Vagina (tissue), 2 donors: ENCODE data around the gene NINJ1. TPM values are rescaled to one million over a fixed set of nuclear protein-coding genes. Genes with fewer than 3 reads are reported as not detected.

ENCODE experiments used
- DNase-seq, 2 donors: peaks; one replicate each; pipeline ENCODE4 v3.0.0-alpha.2; 2017; ENCODE audit errors: extremely low spot score in 2 of 2
- H3K27ac ChIP-seq: fragments of 200-600 bp; sonication (generic); one replicate; pipeline ENCODE4 v1.5.1; 2019
- H3K27me3 ChIP-seq: fragments of 200-600 bp; sonication (generic); one replicate; pipeline ENCODE4 v1.5.1; 2019
- H3K36me3 ChIP-seq, 2 donors: fragments of 200-600 bp; sonication (generic); one replicate each; pipeline ENCODE4 v1.5.1; 2017 to 2019
- H3K4me1 ChIP-seq: fragments of 200-600 bp; sonication (generic); one replicate; pipeline ENCODE4 v1.5.1; 2019
- H3K4me3 ChIP-seq, 2 donors: fragments of 200-600 bp; sonication (generic); 1 replicate in 1 of 2; 2 replicates in 1 of 2; pipeline ENCODE4 v1.5.1; 2016 to 2019
- H3K9me3 ChIP-seq: fragments of 200-600 bp; sonication (generic); one replicate; pipeline ENCODE4 v1.5.1; 2019
- CTCF ChIP-seq, 3 experiments: fragments of 450-650 bp in 2 of 3; fragments of 200-600 bp in 1 of 3; sonication (generic) in 1 of 3; IDR thresholded peaks; one replicate each; pipeline ENCODE4 v1.5.1; 2017 to 2019; ENCODE audit warnings: antibody characterized with exemption in 3 of 3, mild to moderate bottlenecking in 2 of 3, moderate library complexity in 2 of 3
- POLR2A ChIP-seq, 2 donors: fragments of 450-650 bp; IDR thresholded peaks; one replicate each; pipeline ENCODE4 v1.6.1; 2017; ENCODE audit warnings: antibody characterized with exemption in 2 of 2, mild to moderate bottlenecking in 2 of 2, moderate library complexity in 2 of 2
- POLR2AphosphoS5 ChIP-seq, 2 donors: sonication (generic); formaldehyde crosslinking; IDR thresholded peaks; one replicate each; pipeline ENCODE4 v1.9.0; 2017; ENCODE audit warnings: antibody characterized with exemption in 2 of 2, mild to moderate bottlenecking in 2 of 2, low read depth in 1 of 2; ENCODE audit not compliant: insufficient read depth in 1 of 2
- intact Hi-C: fragments of 100-400 bp; cut with DNase I; formaldehyde crosslinking; loops from one replicate; pipeline ENCODE4 v1.15.1; 2023
- total RNA-seq: library from RNA; depleted of rRNA; stranded (reverse); fragments of >200 nt; gene quantifications from one replicate; pipeline ENCODE4 v1.2.3, GENCODE V29; 2016

Gene NINJ1
- total RNA-seq, 1 donor from 2014 or later, result 78.6 TPM

- Histone ChIP-seq H3K4me1 (peaks cover 29% of the 10 kb centered on the region), H3K27ac (peak overlapping the region; percentile 37), H3K9me3 (no peaks in the 10 kb centered on the region), H3K27me3 (no peaks in the 10 kb centered on the region), H3K36me3 (peaks cover 0 to 23% of the 10 kb centered on the region in 2 donors), H3K4me3 (no peak overlapping the region)
- no peak for DNase-seq
- intact Hi-C loops, result no loop called here
- TF ChIP-seq POLR2A (IDR thresholded peaks at IDR 0.05) (no peak), CTCF (IDR thresholded peaks at IDR 0.05) (no peak), POLR2AphosphoS5 (IDR thresholded peaks at IDR 0.05; ENCODE audit: insufficient read depth in 1 of 2, low read depth in 1 of 2) (no peak)
These were observed 13.2 kb downstream of the NINJ1 start for GRCh38 chr9:93120846-93121315.

- Histone ChIP-seq H3K9me3 (no peaks in the 10 kb centered on the region), H3K4me3 (no peak overlapping the region), H3K27me3 (no peaks in the 10 kb centered on the region), H3K4me1 (peaks cover 26% of the 10 kb centered on the region), H3K36me3 (peaks cover 0 to 21% of the 10 kb centered on the region in 2 donors), H3K27ac (peak overlapping the region; percentile 37)
- TF ChIP-seq POLR2AphosphoS5 (IDR thresholded peaks at IDR 0.05; ENCODE audit: insufficient read depth in 1 of 2, low read depth in 1 of 2), result peak; percentile 83 to 89
- TF ChIP-seq POLR2A (IDR thresholded peaks at IDR 0.05), result no peak
- TF ChIP-seq CTCF (IDR thresholded peaks at IDR 0.05), result peak in 1 of 3 experiments; percentile 51
- intact Hi-C loops, result no loop called here
- DNase-seq, result no peak
These were observed 13.9 kb downstream of the NINJ1 start for GRCh38 chr9:93119953-93120845.

- TF ChIP-seq POLR2A (IDR thresholded peaks at IDR 0.05), result no peak
- TF ChIP-seq POLR2AphosphoS5 (IDR thresholded peaks at IDR 0.05; ENCODE audit: insufficient read depth in 1 of 2, low read depth in 1 of 2), result no peak
- no peak for TF ChIP-seq CTCF (IDR thresholded peaks at IDR 0.05)
- no peak overlapping the region for H3K4me3 ChIP-seq
- no peaks in the 10 kb centered on the region for H3K9me3 ChIP-seq
- peaks cover 26% of the 10 kb centered on the region for H3K4me1 ChIP-seq
- intact Hi-C loops, result no loop called here
- H3K27ac ChIP-seq, result peak overlapping the region; percentile 37
- no peaks in the 10 kb centered on the region for H3K27me3 ChIP-seq
- no peak for DNase-seq
- peaks cover 0 to 16% of the 10 kb centered on the region in 2 donors for H3K36me3 ChIP-seq
These were observed 14.4 kb downstream of the NINJ1 start for GRCh38 chr9:93119703-93119952.

- intact Hi-C loops, result no loop called here
- Histone ChIP-seq H3K4me1 (peaks cover 26% of the 10 kb centered on the region), H3K9me3 (no peaks in the 10 kb centered on the region), H3K4me3 (no peak overlapping the region), H3K36me3 (peaks cover 0 to 12% of the 10 kb centered on the region in 2 donors), H3K27ac (peak overlapping the region; percentile 37), H3K27me3 (no peaks in the 10 kb centered on the region)
- no peak for DNase-seq
- TF ChIP-seq POLR2AphosphoS5 (IDR thresholded peaks at IDR 0.05; ENCODE audit: insufficient read depth in 1 of 2, low read depth in 1 of 2) (no peak), CTCF (IDR thresholded peaks at IDR 0.05) (no peak), POLR2A (IDR thresholded peaks at IDR 0.05) (no peak)
These were observed 15.0 kb downstream of the NINJ1 start for GRCh38 chr9:93118863-93119702.
